ENCODE data around the gene USP7. TPM values are rescaled to one million over a fixed set of nuclear protein-coding genes. Genes with fewer than 3 reads are reported as not detected.

USP7 gene
- total RNA-seq, 2 donors from 2014 or later, result 42.2 to 57.4 TPM

- H3K4me1 ChIP-seq, result peaks cover 0 to 26% of the 10 kb centered on the region in 2 donors
- peaks cover 26% of the 10 kb centered on the region for H3K36me3 ChIP-seq
- no peak for TF ChIP-seq CTCF (IDR thresholded peaks at IDR 0.05)
- no peak overlapping the region for H3K4me3 ChIP-seq
- H3K27me3 ChIP-seq, result no peaks in the 10 kb centered on the region
- no peak overlapping the region for H3K27ac ChIP-seq
- DNase-seq (ENCODE audit: low spot score), result peak; percentile 82
- no peaks in the 10 kb centered on the region for H3K9me3 ChIP-seq
These were observed 75.7 kb downstream of the USP7 start for GRCh38 chr16:8887952-8888560.

GRCh38 chr16:8887431-8887765, 76.3 kb downstream of the USP7 start:
- no peak for TF ChIP-seq CTCF (IDR thresholded peaks at IDR 0.05)
- H3K4me1 ChIP-seq, result peaks cover 0 to 26% of the 10 kb centered on the region in 2 donors
- no peaks in the 10 kb centered on the region for H3K9me3 ChIP-seq
- no peaks in the 10 kb centered on the region for H3K27me3 ChIP-seq
- H3K27ac ChIP-seq, result no peak overlapping the region
- H3K4me3 ChIP-seq, result no peak overlapping the region
- peaks cover 20% of the 10 kb centered on the region for H3K36me3 ChIP-seq
- no peak for DNase-seq (ENCODE audit: low spot score)

GRCh38 chr16:8886593-8887430, 76.9 kb downstream of the USP7 start:
- H3K27ac ChIP-seq, result no peak overlapping the region
- TF ChIP-seq CTCF (IDR thresholded peaks at IDR 0.05), result no peak

GRCh38 chr16:8885674-8886592, 77.8 kb downstream of the USP7 start:
- no peaks in the 10 kb centered on the region for H3K27me3 ChIP-seq
- no peak overlapping the region for H3K4me3 ChIP-seq
- H3K4me1 ChIP-seq, result peaks cover 0 to 26% of the 10 kb centered on the region in 2 donors
- TF ChIP-seq CTCF (IDR thresholded peaks at IDR 0.05), result no peak
- H3K27ac ChIP-seq, result no peak overlapping the region
- H3K36me3 ChIP-seq, result peaks cover 6% of the 10 kb centered on the region
- H3K9me3 ChIP-seq, result no peaks in the 10 kb centered on the region
- no peak for DNase-seq (ENCODE audit: low spot score)

More at GRCh38 chr16:8886593-8887430, 76.9 kb downstream of the USP7 start:
- no peaks in the 10 kb centered on the region for H3K9me3 ChIP-seq
- no peak overlapping the region for H3K4me3 ChIP-seq
- no peaks in the 10 kb centered on the region for H3K27me3 ChIP-seq
- no peak for DNase-seq (ENCODE audit: low spot score)
- peaks cover 15% of the 10 kb centered on the region for H3K36me3 ChIP-seq
- H3K4me1 ChIP-seq, result peaks cover 0 to 26% of the 10 kb centered on the region in 2 donors

- no peak for DNase-seq (ENCODE audit: low spot score)
- Histone ChIP-seq H3K9me3 (no peaks in the 10 kb centered on the region), H3K4me3 (no peak overlapping the region), H3K27me3 (no peaks in the 10 kb centered on the region), H3K27ac (no peak overlapping the region), H3K4me1 (peaks cover 0 to 19% of the 10 kb centered on the region in 2 donors), H3K36me3 (no peaks in the 10 kb centered on the region)
- no peak for TF ChIP-seq CTCF (IDR thresholded peaks at IDR 0.05)
These were observed 80.9 kb downstream of the USP7 start for GRCh38 chr16:8882725-8883377.
